ENCODE results near the gene PKMYT1. TPM values are rescaled to one million over a fixed set of nuclear protein-coding genes. Genes with fewer than 3 reads are reported as not detected.

Gene PKMYT1
- total and polyA plus RNA-seq, 9 of the 15 experiments (the other 6 are each of a cell fraction or from before 2014, with no cell fraction given): 8.7 to 201 (median 37.8) TPM

DNA sequence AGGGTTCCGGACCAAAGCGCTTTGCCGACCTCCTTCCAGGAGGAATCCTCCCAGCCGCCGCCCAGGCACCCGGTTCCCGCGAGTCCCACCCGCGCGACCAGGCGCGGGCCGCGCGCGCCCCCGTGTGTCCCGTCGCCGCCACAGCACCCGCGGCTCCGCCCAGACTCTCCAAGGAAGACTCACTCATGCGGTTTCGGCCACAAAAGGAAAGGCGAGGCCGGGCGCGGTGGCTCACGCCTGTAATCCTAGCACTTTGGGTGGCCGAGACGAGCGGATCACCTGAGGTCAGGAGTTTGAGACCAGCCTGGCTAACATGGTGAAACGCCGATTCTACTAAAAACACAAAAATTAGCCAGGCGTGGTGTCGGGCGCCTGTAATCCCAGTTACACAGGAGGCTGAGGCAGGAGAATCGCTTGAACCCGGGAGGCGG is 3.5 kb upstream of the PKMYT1 start (continued):
- TF ChIP-seq, protein P1, sequence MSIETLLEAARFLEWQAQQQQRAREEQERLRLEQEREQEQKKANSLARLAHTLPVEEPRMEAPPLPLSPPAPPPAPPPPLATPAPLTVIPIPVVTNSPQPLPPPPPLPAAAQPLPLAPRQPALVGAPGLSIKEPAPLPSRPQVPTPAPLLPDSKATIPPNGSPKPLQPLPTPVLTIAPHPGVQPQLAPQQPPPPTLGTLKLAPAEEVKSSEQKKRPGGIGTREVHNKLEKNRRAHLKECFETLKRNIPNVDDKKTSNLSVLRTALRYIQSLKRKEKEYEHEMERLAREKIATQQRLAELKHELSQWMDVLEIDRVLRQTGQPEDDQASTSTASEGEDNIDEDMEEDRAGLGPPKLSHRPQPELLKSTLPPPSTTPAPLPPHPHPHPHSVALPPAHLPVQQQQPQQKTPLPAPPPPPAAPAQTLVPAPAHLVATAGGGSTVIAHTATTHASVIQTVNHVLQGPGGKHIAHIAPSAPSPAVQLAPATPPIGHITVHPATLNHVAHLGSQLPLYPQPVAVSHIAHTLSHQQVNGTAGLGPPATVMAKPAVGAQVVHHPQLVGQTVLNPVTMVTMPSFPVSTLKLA (conservative IDR thresholded peaks at IDR 0.05): peak in 1 of 2 experiments; percentile 46; a peak in 1 of 4 replicates
- TF ChIP-seq, protein P2, sequence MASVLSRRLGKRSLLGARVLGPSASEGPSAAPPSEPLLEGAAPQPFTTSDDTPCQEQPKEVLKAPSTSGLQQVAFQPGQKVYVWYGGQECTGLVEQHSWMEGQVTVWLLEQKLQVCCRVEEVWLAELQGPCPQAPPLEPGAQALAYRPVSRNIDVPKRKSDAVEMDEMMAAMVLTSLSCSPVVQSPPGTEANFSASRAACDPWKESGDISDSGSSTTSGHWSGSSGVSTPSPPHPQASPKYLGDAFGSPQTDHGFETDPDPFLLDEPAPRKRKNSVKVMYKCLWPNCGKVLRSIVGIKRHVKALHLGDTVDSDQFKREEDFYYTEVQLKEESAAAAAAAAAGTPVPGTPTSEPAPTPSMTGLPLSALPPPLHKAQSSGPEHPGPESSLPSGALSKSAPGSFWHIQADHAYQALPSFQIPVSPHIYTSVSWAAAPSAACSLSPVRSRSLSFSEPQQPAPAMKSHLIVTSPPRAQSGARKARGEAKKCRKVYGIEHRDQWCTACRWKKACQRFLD (CRISPR knock-in tag; IDR thresholded peaks at IDR 0.05): no peak
- 0 out of 2 replicates have a peak, but pooled peaks have one; percentile 10 for TF ChIP-seq ZNF384 (IDR thresholded peaks at IDR 0.05; ENCODE audit: low read depth, low read length)
- TF ChIP-seq HCFC1 (IDR thresholded peaks at IDR 0.05; ENCODE audit: low read depth, low read length): peak; percentile 41; the same call in 1 of the 2 replicates
- TF ChIP-seq KHSRP (IDR thresholded peaks at IDR 0.05): no peak
- 0 out of 2 replicates have a peak, but pooled peaks have one; percentile 66 for TF ChIP-seq HDGF (IDR thresholded peaks at IDR 0.05)
- TF ChIP-seq BCOR (IDR thresholded peaks at IDR 0.05): peak; percentile 71
- TF ChIP-seq, protein P3, sequence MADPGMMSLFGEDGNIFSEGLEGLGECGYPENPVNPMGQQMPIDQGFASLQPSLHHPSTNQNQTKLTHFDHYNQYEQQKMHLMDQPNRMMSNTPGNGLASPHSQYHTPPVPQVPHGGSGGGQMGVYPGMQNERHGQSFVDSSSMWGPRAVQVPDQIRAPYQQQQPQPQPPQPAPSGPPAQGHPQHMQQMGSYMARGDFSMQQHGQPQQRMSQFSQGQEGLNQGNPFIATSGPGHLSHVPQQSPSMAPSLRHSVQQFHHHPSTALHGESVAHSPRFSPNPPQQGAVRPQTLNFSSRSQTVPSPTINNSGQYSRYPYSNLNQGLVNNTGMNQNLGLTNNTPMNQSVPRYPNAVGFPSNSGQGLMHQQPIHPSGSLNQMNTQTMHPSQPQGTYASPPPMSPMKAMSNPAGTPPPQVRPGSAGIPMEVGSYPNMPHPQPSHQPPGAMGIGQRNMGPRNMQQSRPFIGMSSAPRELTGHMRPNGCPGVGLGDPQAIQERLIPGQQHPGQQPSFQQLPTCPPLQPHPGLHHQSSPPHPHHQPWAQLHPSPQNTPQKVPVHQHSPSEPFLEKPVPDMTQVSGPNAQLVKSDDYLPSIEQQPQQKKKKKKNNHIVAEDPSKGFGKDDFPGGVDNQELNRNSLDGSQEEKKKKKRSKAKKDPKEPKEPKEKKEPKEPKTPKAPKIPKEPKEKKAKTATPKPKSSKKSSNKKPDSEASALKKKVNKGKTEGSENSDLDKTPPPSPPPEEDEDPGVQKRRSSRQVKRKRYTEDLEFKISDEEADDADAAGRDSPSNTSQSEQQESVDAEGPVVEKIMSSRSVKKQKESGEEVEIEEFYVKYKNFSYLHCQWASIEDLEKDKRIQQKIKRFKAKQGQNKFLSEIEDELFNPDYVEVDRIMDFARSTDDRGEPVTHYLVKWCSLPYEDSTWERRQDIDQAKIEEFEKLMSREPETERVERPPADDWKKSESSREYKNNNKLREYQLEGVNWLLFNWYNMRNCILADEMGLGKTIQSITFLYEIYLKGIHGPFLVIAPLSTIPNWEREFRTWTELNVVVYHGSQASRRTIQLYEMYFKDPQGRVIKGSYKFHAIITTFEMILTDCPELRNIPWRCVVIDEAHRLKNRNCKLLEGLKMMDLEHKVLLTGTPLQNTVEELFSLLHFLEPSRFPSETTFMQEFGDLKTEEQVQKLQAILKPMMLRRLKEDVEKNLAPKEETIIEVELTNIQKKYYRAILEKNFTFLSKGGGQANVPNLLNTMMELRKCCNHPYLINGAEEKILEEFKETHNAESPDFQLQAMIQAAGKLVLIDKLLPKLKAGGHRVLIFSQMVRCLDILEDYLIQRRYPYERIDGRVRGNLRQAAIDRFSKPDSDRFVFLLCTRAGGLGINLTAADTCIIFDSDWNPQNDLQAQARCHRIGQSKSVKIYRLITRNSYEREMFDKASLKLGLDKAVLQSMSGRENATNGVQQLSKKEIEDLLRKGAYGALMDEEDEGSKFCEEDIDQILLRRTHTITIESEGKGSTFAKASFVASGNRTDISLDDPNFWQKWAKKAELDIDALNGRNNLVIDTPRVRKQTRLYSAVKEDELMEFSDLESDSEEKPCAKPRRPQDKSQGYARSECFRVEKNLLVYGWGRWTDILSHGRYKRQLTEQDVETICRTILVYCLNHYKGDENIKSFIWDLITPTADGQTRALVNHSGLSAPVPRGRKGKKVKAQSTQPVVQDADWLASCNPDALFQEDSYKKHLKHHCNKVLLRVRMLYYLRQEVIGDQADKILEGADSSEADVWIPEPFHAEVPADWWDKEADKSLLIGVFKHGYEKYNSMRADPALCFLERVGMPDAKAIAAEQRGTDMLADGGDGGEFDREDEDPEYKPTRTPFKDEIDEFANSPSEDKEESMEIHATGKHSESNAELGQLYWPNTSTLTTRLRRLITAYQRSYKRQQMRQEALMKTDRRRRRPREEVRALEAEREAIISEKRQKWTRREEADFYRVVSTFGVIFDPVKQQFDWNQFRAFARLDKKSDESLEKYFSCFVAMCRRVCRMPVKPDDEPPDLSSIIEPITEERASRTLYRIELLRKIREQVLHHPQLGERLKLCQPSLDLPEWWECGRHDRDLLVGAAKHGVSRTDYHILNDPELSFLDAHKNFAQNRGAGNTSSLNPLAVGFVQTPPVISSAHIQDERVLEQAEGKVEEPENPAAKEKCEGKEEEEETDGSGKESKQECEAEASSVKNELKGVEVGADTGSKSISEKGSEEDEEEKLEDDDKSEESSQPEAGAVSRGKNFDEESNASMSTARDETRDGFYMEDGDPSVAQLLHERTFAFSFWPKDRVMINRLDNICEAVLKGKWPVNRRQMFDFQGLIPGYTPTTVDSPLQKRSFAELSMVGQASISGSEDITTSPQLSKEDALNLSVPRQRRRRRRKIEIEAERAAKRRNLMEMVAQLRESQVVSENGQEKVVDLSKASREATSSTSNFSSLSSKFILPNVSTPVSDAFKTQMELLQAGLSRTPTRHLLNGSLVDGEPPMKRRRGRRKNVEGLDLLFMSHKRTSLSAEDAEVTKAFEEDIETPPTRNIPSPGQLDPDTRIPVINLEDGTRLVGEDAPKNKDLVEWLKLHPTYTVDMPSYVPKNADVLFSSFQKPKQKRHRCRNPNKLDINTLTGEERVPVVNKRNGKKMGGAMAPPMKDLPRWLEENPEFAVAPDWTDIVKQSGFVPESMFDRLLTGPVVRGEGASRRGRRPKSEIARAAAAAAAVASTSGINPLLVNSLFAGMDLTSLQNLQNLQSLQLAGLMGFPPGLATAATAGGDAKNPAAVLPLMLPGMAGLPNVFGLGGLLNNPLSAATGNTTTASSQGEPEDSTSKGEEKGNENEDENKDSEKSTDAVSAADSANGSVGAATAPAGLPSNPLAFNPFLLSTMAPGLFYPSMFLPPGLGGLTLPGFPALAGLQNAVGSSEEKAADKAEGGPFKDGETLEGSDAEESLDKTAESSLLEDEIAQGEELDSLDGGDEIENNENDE (IDR thresholded peaks at IDR 0.05; ENCODE audit: low read depth, low read length): no peak
- TF ChIP-seq CREB1 (IDR thresholded peaks at IDR 0.05): no peak
- peak; percentile 41; the same call in 1 of the 2 replicates for TF ChIP-seq CREB1 (CRISPR knock-in tag; IDR thresholded peaks at IDR 0.05)
- TF ChIP-seq SIN3B (IDR thresholded peaks at IDR 0.05; ENCODE audit: low read depth): peak; percentile 42; the same call in 1 of the 2 replicates
- no peak for TF ChIP-seq NFATC3 (IDR thresholded peaks at IDR 0.05)
- TF ChIP-seq ESRRA (IDR thresholded peaks at IDR 0.05; ENCODE audit: borderline replicate concordance, low read depth): peak; percentile 85; the same call in 1 of the 2 replicates
- TF ChIP-seq NBN (IDR thresholded peaks at IDR 0.05; ENCODE audit: low read depth): peak; percentile 57
- no peak for TF ChIP-seq ZNF551 (CRISPR knock-in tag; IDR thresholded peaks at IDR 0.05)
- TF ChIP-seq NEUROD1 (IDR thresholded peaks at IDR 0.05; ENCODE audit: borderline replicate concordance, low read depth, low read length, partially characterized antibody): peak; percentile 49
